HEK293 (cell line): Measurements from ENCODE around the gene PPP1R12C.

ENCODE experiments used
- GLI4 ChIP-seq: fragments of 450-650 bp; formaldehyde crosslinking; IDR thresholded peaks from 2 replicates; pipeline ENCODE4 v1.5.1; 2016; ENCODE audit warnings: missing biosample characterization, missing genetic modification characterization
- KLF1 ChIP-seq: fragments of 450-650 bp; formaldehyde crosslinking; IDR thresholded peaks from 2 replicates; pipeline ENCODE4 v1.5.1; 2016; ENCODE audit warnings: missing biosample characterization, missing genetic modification characterization
- KLF7 ChIP-seq: fragments of 450-650 bp; formaldehyde crosslinking; IDR thresholded peaks from 2 replicates; pipeline ENCODE4 v1.5.1; 2016; ENCODE audit warnings: missing biosample characterization, missing genetic modification characterization, borderline replicate concordance
- REPIN1 ChIP-seq: fragments of 450-650 bp; formaldehyde crosslinking; IDR thresholded peaks from 2 replicates; pipeline ENCODE4 v1.5.1; 2017; ENCODE audit warnings: missing biosample characterization, missing genetic modification characterization, low read depth
- ZBTB10 ChIP-seq: fragments of 450-650 bp; formaldehyde crosslinking; IDR thresholded peaks from 2 replicates; pipeline ENCODE4 v1.5.1; 2016; ENCODE audit warnings: missing biosample characterization, missing genetic modification characterization
- ZNF112 ChIP-seq: fragments of 450-650 bp; formaldehyde crosslinking; IDR thresholded peaks from 2 replicates; pipeline ENCODE4 v1.5.0; 2017; ENCODE audit warnings: missing biosample characterization, missing genetic modification characterization
- ZNF133 ChIP-seq: fragments of 450-650 bp; formaldehyde crosslinking; IDR thresholded peaks from 2 replicates; pipeline ENCODE4 v1.5.1; 2016; ENCODE audit warnings: missing biosample characterization, missing genetic modification characterization
- ZNF202 ChIP-seq: fragments of 450-650 bp; formaldehyde crosslinking; IDR thresholded peaks from 2 replicates; pipeline ENCODE4 v1.5.1; 2016; ENCODE audit warnings: missing biosample characterization, missing genetic modification characterization, borderline replicate concordance
- ZNF26 ChIP-seq: fragments of 450-650 bp; formaldehyde crosslinking; IDR thresholded peaks from 2 replicates; pipeline ENCODE4 v1.5.1; 2016; ENCODE audit warnings: missing biosample characterization, missing genetic modification characterization
- ZNF366 ChIP-seq: fragments of 450-650 bp; formaldehyde crosslinking; conservative IDR thresholded peaks from 2 replicates; pipeline ENCODE4 v1.5.1; 2016; ENCODE audit warnings: missing biosample characterization, missing genetic modification characterization
- ZNF391 ChIP-seq: fragments of 450-650 bp; formaldehyde crosslinking; IDR thresholded peaks from 2 replicates; pipeline ENCODE4 v1.5.1; 2016; ENCODE audit warnings: low read depth, missing biosample characterization, missing genetic modification characterization, borderline replicate concordance
- ZNF394 ChIP-seq: fragments of 450-650 bp; formaldehyde crosslinking; IDR thresholded peaks from 2 replicates; pipeline ENCODE4 v1.5.1; 2016; ENCODE audit warnings: missing biosample characterization, missing genetic modification characterization, mild to moderate bottlenecking, moderate library complexity, borderline replicate concordance
- ZNF404 ChIP-seq: fragments of 450-650 bp; formaldehyde crosslinking; IDR thresholded peaks from 2 replicates; pipeline ENCODE4 v1.5.1; 2017; ENCODE audit warnings: missing biosample characterization, missing genetic modification characterization
- ZNF558 ChIP-seq: fragments of 450-650 bp; formaldehyde crosslinking; IDR thresholded peaks from 2 replicates; pipeline ENCODE4 v1.5.1; 2016; ENCODE audit warnings: missing biosample characterization, missing genetic modification characterization
- ZNF596 ChIP-seq: fragments of 450-650 bp; IDR thresholded peaks from 2 replicates; pipeline ENCODE4 v1.5.0; 2018; ENCODE audit warnings: missing biosample characterization, mild to moderate bottlenecking, missing genetic modification characterization, moderate library complexity
- ZNF621 ChIP-seq: fragments of 450-650 bp; formaldehyde crosslinking; IDR thresholded peaks from 2 replicates; pipeline ENCODE4 v1.5.1; 2017; ENCODE audit warnings: missing biosample characterization, missing genetic modification characterization
- ZNF692 ChIP-seq: fragments of 450-650 bp; formaldehyde crosslinking; IDR thresholded peaks from 2 replicates; pipeline ENCODE4 v1.5.1; 2016; ENCODE audit warnings: missing biosample characterization, missing genetic modification characterization
- ZNF768 ChIP-seq: fragments of 450-650 bp; formaldehyde crosslinking; IDR thresholded peaks from 2 replicates; pipeline ENCODE4 v1.5.1; 2018; ENCODE audit warnings: missing biosample characterization, mild to moderate bottlenecking, missing genetic modification characterization
- ZSCAN5A ChIP-seq: fragments of 450-650 bp; formaldehyde crosslinking; IDR thresholded peaks from 2 replicates; pipeline ENCODE4 v1.5.1; 2016; ENCODE audit warnings: missing biosample characterization, missing genetic modification characterization
- TF ChIP-seq, protein P1 (sequence below): fragments of 450-650 bp; formaldehyde crosslinking; IDR thresholded peaks from 2 replicates; pipeline ENCODE4 v1.5.1; 2016; ENCODE audit warnings: missing biosample characterization, missing genetic modification characterization
- TF ChIP-seq, protein P2 (sequence below): fragments of 450-650 bp; formaldehyde crosslinking; IDR thresholded peaks from 2 replicates; pipeline ENCODE4 v1.5.1; 2016; ENCODE audit warnings: missing biosample characterization, missing genetic modification characterization
- TF ChIP-seq, protein P3 (sequence below): fragments of 450-650 bp; formaldehyde crosslinking; IDR thresholded peaks from 2 replicates; pipeline ENCODE4 v1.5.1; 2017; ENCODE audit warnings: missing biosample characterization, missing genetic modification characterization
- TF ChIP-seq, protein P4 (sequence below): fragments of 450-650 bp; formaldehyde crosslinking; IDR thresholded peaks from 2 replicates; pipeline ENCODE4 v1.5.1; 2017; ENCODE audit warnings: missing biosample characterization, missing genetic modification characterization

Gene PPP1R12C

DNA sequence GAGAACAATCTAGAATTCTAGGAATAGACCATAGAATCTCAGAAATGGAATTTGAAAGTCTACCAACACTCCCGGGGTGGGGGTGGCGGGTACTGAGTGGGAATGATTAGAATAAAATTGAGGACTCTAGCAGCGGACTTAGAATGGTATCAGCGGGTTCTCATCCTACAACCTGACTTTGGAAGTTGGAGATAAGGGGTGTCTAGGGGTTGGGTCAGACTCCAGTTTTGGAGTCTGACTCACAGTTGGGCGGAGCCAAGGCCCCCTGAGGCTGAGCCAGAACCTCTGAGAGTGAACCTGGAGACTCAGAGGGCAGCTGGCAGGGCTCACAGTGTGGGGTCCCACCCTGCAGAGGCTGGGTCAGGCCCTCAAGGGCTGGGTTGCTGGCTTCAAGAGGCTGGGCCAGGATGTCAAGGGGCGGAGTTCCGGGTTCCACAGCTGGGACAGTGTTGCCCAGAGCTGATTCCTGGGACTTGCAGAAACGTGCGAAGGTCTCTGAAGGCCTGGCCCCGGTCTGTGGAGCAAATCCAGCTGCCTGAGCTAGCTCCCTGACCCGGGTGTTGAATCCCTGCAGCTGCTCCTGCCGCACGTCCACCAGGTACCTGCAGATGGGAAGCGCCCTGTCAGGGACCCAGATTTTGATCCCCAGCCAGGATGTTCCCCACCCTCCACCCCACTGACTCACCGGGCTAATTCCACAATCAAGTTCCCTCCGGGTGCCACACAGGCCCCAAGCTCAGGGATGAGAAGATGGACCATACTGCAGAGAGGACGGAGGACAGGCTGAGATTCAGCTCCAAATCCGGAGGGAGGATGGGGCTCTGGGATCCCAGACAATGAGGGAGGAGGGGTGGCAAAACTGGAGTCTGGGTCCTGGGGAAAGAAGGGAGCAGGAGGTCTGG is 41.7 kb upstream of the PPP1R12C start (continued):
- TF ChIP-seq ZNF26 (tag by site-specific recombination): no peak
- TF ChIP-seq KLF1 (tag by site-specific recombination): peak; percentile 90
- no peak for TF ChIP-seq ZNF394 (tag by site-specific recombination)
- no peak for TF ChIP-seq ZNF133
- TF ChIP-seq ZNF692 (tag by site-specific recombination): peak; percentile 96
- TF ChIP-seq ZBTB10 (tag by site-specific recombination): peak; percentile 64; the same call in 1 of the 2 replicates
- TF ChIP-seq, protein P1, sequence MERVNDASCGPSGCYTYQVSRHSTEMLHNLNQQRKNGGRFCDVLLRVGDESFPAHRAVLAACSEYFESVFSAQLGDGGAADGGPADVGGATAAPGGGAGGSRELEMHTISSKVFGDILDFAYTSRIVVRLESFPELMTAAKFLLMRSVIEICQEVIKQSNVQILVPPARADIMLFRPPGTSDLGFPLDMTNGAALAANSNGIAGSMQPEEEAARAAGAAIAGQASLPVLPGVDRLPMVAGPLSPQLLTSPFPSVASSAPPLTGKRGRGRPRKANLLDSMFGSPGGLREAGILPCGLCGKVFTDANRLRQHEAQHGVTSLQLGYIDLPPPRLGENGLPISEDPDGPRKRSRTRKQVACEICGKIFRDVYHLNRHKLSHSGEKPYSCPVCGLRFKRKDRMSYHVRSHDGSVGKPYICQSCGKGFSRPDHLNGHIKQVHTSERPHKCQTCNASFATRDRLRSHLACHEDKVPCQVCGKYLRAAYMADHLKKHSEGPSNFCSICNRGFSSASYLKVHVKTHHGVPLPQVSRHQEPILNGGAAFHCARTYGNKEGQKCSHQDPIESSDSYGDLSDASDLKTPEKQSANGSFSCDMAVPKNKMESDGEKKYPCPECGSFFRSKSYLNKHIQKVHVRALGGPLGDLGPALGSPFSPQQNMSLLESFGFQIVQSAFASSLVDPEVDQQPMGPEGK (tag by site-specific recombination): peak; percentile 67
- TF ChIP-seq REPIN1 (tag by site-specific recombination): no peak
- TF ChIP-seq ZNF391 (tag by site-specific recombination): no peak
- no peak for TF ChIP-seq ZNF621 (tag by site-specific recombination)
- TF ChIP-seq ZNF768 (tag by site-specific recombination): no peak
- TF ChIP-seq ZNF366: peak; percentile 41
- TF ChIP-seq, protein P2, sequence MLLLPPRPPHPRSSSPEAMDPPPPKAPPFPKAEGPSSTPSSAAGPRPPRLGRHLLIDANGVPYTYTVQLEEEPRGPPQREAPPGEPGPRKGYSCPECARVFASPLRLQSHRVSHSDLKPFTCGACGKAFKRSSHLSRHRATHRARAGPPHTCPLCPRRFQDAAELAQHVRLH (tag by site-specific recombination): no peak
- TF ChIP-seq, protein P3, sequence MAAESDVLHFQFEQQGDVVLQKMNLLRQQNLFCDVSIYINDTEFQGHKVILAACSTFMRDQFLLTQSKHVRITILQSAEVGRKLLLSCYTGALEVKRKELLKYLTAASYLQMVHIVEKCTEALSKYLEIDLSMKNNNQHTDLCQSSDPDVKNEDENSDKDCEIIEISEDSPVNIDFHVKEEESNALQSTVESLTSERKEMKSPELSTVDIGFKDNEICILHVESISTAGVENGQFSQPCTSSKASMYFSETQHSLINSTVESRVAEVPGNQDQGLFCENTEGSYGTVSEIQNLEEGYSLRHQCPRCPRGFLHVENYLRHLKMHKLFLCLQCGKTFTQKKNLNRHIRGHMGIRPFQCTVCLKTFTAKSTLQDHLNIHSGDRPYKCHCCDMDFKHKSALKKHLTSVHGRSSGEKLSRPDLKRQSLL (tag by site-specific recombination): no peak
- TF ChIP-seq, protein P4, sequence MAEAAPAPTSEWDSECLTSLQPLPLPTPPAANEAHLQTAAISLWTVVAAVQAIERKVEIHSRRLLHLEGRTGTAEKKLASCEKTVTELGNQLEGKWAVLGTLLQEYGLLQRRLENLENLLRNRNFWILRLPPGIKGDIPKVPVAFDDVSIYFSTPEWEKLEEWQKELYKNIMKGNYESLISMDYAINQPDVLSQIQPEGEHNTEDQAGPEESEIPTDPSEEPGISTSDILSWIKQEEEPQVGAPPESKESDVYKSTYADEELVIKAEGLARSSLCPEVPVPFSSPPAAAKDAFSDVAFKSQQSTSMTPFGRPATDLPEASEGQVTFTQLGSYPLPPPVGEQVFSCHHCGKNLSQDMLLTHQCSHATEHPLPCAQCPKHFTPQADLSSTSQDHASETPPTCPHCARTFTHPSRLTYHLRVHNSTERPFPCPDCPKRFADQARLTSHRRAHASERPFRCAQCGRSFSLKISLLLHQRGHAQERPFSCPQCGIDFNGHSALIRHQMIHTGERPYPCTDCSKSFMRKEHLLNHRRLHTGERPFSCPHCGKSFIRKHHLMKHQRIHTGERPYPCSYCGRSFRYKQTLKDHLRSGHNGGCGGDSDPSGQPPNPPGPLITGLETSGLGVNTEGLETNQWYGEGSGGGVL (tag by site-specific recombination): peak; percentile 58
- 0 out of 2 replicates have a peak, but pooled peaks have one; percentile 38 for TF ChIP-seq KLF7 (tag by site-specific recombination)
- no peak for TF ChIP-seq ZNF202 (tag by site-specific recombination)
- TF ChIP-seq ZNF112 (tag by site-specific recombination): no peak
- no peak for TF ChIP-seq ZNF596 (tag by site-specific recombination)
- TF ChIP-seq ZSCAN5A (tag by site-specific recombination): no peak
- TF ChIP-seq ZNF404 (tag by site-specific recombination): no peak
- peak; percentile 74; the same call in 1 of the 2 replicates for TF ChIP-seq ZNF558
- TF ChIP-seq GLI4 (tag by site-specific recombination): no peak
